Activated CD8-positive, alpha-beta memory T cell treated with anti-CD3 and anti-CD28 coated beads for 24 hours (primary cell): ENCODE measurements around the gene ATAD5.

Experiments
- DNase-seq: peaks from one replicate; pipeline ENCODE4 v3.0.0-alpha.2; 2020

ATAD5 gene, protein sequence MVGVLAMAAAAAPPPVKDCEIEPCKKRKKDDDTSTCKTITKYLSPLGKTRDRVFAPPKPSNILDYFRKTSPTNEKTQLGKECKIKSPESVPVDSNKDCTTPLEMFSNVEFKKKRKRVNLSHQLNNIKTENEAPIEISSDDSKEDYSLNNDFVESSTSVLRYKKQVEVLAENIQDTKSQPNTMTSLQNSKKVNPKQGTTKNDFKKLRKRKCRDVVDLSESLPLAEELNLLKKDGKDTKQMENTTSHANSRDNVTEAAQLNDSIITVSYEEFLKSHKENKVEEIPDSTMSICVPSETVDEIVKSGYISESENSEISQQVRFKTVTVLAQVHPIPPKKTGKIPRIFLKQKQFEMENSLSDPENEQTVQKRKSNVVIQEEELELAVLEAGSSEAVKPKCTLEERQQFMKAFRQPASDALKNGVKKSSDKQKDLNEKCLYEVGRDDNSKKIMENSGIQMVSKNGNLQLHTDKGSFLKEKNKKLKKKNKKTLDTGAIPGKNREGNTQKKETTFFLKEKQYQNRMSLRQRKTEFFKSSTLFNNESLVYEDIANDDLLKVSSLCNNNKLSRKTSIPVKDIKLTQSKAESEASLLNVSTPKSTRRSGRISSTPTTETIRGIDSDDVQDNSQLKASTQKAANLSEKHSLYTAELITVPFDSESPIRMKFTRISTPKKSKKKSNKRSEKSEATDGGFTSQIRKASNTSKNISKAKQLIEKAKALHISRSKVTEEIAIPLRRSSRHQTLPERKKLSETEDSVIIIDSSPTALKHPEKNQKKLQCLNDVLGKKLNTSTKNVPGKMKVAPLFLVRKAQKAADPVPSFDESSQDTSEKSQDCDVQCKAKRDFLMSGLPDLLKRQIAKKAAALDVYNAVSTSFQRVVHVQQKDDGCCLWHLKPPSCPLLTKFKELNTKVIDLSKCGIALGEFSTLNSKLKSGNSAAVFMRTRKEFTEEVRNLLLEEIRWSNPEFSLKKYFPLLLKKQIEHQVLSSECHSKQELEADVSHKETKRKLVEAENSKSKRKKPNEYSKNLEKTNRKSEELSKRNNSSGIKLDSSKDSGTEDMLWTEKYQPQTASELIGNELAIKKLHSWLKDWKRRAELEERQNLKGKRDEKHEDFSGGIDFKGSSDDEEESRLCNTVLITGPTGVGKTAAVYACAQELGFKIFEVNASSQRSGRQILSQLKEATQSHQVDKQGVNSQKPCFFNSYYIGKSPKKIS (N-terminal part only)

DNA sequence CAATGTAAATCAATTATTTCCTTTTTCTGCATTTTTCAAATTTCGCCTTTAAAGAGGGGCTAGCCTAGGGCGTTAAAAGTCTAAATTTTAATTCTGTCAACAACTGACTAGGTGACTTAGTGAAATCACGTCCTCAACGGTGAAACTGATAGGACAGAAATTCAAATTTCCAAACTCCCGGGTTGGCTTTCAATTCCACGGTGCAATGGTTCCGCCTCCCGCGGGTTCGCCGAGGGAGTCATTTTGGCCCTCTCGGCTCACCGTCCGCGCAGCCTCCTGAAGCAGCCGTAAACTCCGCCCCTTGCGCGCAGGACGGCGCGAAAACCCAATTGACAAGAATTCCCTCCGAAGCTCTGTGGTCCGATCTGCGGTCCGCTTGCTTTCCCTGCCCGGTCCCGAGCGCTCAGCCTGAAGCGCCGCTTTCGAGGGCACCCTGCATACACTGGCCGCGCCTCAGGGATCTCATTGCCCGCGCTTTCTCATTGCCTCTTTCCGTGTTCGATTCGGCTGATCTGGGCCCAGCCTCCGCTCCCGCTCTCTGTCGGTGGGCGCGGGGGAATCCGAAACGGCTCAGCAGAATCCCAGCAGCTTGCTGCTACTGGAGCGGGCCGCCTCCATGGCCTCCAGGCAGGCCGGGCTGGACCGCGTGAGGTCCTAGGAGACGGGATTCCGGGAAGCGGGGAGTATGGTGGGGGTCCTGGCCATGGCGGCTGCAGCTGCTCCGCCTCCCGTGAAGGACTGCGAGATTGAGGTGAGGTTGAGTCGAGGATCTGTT lies at the start of gene ATAD5:
Gene ATAD5, plus strand, starts transcription at position 304 of the 775 bp plus-strand sequence. Its CDS starts 382 bp downstream, at position 686.
- peak; percentile 93 for DNase-seq

DNA sequence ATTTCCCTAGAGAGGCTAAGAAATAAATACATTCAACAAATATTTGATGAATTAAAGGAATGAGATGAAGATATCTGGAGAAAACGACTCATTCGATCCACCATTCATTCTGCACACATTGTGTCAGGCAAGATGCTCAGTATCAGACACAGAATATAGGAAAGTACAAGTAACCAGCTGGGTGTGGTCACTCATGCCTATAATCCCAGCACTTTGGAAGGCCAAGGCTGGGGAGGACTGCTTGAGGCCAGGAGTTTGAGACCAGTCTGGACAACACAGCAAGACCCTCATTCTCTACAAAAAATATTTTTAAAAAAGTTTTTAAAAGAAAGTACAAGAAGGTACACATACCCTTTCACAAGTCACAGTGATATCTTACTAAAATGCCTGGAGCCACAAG lies 49.6 kb upstream of the ATAD5 start:
- no peak for DNase-seq

GRCh38 chr17:30788918-30789317 lies 42.8 kb upstream of the ATAD5 start:
- no peak for DNase-seq

- no peak for DNase-seq
Observed at GRCh38 chr17:30790279-30790678, 41.5 kb upstream of the ATAD5 start.

- peak; percentile 49 for DNase-seq
Observed at GRCh38 chr17:30793282-30793977, 38.3 kb upstream of the ATAD5 start.

GRCh38 chr17:30794372-30794771 lies 37.4 kb upstream of the ATAD5 start:
- DNase-seq, result no peak

GRCh38 chr17:30796016-30796415 lies 35.8 kb upstream of the ATAD5 start:
- DNase-seq, result no peak

- DNase-seq, result no peak
Observed at GRCh38 chr17:30801671-30802070, 30.1 kb upstream of the ATAD5 start.

DNA sequence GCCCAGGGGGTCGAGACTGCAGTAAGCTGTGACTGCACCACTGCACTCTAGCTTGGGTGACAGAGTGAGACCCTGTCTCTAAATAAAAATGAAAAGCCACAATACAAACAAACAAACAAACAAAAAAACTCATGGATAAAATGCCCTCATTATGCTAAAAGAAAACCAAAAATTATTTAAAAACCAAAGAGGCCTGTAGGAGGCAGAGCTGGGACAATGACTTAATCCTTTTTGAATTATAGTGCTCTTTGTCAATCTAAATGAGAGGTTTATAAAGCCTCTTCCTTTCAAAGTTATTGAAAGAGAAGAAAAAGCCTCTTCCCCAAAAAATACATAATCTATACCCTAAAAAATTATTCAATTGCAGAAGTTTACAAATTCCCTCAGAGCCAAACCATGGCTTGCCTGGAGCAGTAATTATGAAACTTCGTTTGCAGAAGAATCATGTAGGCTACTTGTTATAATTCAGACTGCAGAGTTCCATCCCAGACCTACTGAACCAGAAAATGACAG lies 25.8 kb upstream of the ATAD5 start:
- DNase-seq, result no peak

- DNase-seq, result no peak
Observed at GRCh38 chr17:30807896-30808295, 23.9 kb upstream of the ATAD5 start.

GRCh38 chr17:30808785-30809286 lies 22.9 kb upstream of the ATAD5 start:
- peak; percentile 59 for DNase-seq

DNA sequence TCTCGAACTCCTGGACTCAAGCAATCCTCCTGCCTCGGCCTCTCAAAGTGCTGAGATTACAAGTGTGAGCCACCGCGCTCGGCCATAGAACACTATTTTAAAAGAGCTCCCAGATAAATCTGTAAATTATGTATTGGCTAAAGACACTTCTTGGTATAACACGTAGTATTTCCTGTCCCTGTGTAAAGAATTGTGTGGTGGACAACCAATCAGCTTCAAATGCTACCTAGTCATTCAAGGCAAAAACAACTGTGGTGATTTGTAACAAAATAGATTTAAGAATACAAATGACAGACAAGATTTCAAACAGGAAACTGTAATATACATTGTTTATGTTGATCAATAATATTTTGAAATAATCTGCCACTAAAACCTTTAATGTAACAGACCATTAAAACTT lies 21.9 kb upstream of the ATAD5 start:
- DNase-seq, result no peak

GRCh38 chr17:30812218-30813177 lies 19.3 kb upstream of the ATAD5 start:
- peak; percentile 52 for DNase-seq

DNA sequence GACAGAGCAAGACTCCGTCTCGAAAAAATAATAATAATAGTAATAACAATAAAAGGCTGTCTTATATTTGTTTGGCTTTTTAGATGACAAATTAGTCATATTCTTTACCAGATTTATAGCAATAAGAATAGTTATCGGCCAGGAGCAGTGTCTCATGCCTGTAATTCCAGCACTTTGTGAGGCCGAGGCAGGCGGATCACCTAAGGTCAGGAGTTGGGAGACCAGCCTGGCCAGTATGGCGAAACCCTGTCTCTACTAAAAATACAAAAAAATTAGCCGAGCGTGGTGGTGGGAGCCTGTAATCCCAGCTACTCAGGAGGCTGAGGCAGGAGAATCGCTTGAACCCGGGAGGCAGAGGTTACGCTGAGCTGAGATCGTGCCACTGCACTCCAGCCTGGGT lies 17.5 kb upstream of the ATAD5 start:
- DNase-seq, result peak; percentile 40

- DNase-seq, result peak; percentile 21
Observed at GRCh38 chr17:30814860-30815259, 16.9 kb upstream of the ATAD5 start.

DNA sequence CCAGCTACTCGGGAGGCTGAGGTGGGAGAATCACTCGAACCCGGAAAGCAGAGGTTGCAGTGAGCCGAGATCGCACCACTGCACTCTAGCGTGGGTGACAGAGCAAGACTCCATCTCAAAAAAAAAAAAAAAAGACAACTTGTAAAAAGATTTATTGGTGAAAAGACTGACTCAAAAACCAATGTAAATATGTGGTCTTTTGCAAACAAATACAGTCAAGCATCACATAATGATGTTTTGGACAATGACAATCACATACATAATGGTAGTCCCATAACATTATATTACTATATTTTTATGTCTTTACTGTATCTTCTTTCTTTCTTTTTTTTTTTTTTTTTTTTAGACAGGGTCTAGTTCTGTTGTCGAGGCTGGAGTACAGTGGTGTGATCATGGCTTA lies 15.6 kb upstream of the ATAD5 start:
- no peak for DNase-seq

DNA sequence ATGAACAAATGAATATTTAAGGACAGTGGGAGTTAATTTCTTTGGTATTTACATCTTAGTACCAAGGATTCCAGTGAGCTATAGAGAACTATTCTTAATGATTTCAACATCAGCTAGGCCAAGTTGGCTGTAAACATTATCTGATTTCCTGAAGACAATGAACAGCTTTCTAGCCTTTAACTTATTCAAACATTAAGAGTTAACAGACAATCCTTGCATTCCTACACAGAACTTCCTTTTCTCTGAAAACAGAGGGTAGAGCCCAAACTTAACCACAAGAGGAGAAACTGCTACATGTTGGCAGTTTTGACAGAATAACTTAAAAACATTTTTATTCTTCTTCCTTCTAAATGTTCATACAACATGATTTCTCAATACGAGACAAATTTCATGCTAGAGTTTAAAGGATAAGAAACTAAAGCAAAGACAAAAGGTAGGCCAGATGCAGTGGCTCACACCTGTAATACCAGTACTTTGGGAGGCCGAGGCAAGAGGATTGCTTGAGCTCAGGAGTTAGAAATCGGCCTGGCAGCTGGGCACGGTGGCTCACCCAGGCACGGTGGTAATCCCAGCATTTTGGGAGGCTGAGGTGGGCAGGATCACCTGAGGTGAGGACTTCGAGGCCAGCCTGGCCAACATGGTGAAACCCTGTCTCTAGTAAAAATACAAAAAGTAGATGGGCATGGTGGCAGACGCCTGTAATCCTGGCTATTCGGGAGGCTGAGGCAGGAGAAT lies 11.6 kb upstream of the ATAD5 start:
- peak; percentile 56 for DNase-seq

DNA sequence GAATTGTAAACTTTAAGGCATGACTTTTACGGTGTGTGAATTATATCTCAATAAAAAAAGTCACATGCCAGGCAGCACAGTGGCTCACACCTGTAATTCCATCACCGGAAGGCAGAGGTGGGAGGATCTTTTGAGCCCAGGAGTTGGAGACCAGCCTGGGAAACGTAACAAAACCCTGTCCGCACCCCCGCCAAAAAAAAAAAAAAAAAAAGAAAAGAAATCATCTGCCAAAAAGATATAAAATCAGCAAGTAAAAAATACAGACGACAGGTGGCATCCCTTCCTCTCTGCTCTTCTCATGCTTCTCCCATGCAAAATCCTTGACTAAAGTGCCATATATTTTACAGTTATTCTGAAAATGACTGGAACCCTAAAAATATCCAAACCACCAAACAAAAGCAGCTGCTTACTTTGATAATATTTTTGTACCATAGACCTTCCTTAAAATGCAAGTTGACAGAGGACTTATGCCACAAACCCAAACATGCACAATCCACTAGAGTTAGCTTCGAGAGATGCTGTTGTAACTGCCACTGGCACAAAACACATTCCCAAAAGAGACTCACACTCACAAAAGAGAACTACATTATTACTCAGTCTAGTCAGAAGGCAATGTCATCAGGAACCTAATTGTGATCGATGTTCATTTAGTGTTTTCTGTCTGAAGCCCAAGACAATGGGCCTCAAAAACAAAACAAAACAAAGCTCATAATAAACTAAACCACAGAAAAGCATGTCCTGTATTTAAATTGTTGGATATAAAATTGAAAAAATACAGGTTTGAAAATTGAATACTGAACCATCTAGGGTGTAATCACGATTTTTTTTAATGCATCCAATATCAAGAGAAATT lies 9.7 kb upstream of the ATAD5 start:
- DNase-seq, result peak; percentile 45
